Measurements from ENCODE around the gene KCTD1. TPM values are rescaled to one million over a fixed set of nuclear protein-coding genes. Genes with fewer than 3 reads are reported as not detected.

Gene KCTD1
- polyA plus RNA-seq, 4 donors: 1.8 to 5.8 (median 3.2) TPM

DNA sequence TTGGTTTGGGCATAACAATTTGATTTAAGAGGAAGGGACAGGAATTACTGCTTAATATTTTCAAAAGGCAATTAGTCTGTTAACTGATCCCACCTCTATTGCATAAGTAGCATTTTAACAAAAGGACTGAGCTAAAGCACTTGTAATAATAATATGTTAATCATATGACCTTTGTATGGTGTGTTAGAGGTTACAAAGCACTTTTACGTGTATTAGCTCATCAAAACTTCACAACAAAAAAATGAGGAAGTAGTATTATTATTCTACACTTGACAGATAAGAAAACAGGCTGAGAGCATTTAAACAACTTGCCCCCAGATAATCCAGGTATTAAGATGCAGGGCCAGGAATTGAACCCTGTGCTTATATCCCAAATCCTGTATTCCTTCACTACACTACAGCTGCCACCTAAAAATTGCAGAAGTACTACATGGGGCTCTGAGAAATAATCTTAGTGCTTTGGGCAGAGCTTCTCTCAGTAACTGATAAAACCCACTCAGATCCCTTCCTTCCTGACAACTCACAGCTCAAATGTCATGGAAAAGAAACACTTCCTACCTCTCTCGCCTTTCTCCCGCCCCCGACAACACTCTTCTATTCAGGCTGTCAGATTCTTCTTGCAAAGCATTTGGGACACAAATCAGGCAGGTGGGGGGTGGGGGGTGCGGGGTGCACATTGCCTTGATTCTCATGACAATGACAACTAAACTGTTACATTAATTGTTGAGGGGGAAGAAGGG, 20.7 kb upstream of the KCTD1 start:
- H3K27ac ChIP-seq (ENCODE audit: low read depth in 1 of 3, low read length in 2 of 3): no peak overlapping the region
- H3K36me3 ChIP-seq (ENCODE audit: control insufficient read depth in 3 of 3, insufficient read depth in 2 of 3, low read depth in 1 of 3, low read length in 3 of 3): no peaks in the 10 kb centered on the region
- H3K4me1 ChIP-seq (ENCODE audit: control insufficient read depth in 3 of 3, insufficient read depth in 2 of 3, low read depth in 1 of 3, low read length in 2 of 3): peaks cover 0 to 4% (median 0%) of the 10 kb centered on the region in 3 donors
- DNase-seq: peak in 1 of 2 donors; percentile 49
- peaks cover 0 to 3% (median 2%) of the 10 kb centered on the region in 3 donors for H3K27me3 ChIP-seq (ENCODE audit: control insufficient read depth in 3 of 3, insufficient read depth in 3 of 3, low read length in 3 of 3)
- 42 to 50% (median 50%) methylated on average over 5 of the region's 5 CpGs for WGBS, 3 donors
- no peak for FAIRE-seq
- H3K4me3 ChIP-seq (ENCODE audit: low read depth in 1 of 3, low read length in 3 of 3): no peak overlapping the region
- no peaks in the 10 kb centered on the region for H3K9me3 ChIP-seq (ENCODE audit: control insufficient read depth in 2 of 2, insufficient read depth in 1 of 2, low read depth in 1 of 2, low read length in 1 of 2)

DNA sequence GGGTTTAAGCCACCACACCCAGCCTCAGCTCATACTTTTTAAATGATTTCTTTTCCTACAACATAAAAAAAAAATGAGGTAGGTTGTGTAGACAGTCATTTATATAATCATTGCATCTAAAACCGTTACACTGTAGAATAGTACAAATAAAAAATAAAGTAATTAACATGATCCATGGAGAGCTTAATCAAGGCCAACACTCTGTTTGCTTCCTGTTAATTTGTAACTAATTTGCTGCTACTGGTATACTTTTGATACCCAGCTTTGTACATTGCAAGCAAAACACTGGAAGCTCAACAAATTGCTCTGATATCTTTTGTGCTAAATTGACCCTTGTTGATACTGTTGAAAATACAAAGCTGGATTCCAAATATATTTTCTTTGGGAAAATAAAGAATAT, 20.2 kb upstream of the KCTD1 start:
- Histone ChIP-seq H3K4me1 (ENCODE audit: control insufficient read depth in 3 of 3, insufficient read depth in 2 of 3, low read depth in 1 of 3, low read length in 2 of 3) (peaks cover 0 to 4% (median 0%) of the 10 kb centered on the region in 3 donors), H3K4me3 (ENCODE audit: low read depth in 1 of 3, low read length in 3 of 3) (no peak overlapping the region), H3K9me3 (ENCODE audit: control insufficient read depth in 2 of 2, insufficient read depth in 1 of 2, low read depth in 1 of 2, low read length in 1 of 2) (no peaks in the 10 kb centered on the region), H3K27ac (ENCODE audit: low read depth in 1 of 3, low read length in 2 of 3) (no peak overlapping the region), H3K36me3 (ENCODE audit: control insufficient read depth in 3 of 3, insufficient read depth in 2 of 3, low read depth in 1 of 3, low read length in 3 of 3) (no peaks in the 10 kb centered on the region), H3K27me3 (ENCODE audit: control insufficient read depth in 3 of 3, insufficient read depth in 3 of 3, low read length in 3 of 3) (peaks cover 0 to 4% (median 4%) of the 10 kb centered on the region in 3 donors)
- WGBS, 3 donors: 17 to 40% (median 23%) methylated on average over 1 of the region's 1 CpG
- FAIRE-seq: peak; percentile 5
- peak in 1 of 2 donors; percentile 58 for DNase-seq

DNA sequence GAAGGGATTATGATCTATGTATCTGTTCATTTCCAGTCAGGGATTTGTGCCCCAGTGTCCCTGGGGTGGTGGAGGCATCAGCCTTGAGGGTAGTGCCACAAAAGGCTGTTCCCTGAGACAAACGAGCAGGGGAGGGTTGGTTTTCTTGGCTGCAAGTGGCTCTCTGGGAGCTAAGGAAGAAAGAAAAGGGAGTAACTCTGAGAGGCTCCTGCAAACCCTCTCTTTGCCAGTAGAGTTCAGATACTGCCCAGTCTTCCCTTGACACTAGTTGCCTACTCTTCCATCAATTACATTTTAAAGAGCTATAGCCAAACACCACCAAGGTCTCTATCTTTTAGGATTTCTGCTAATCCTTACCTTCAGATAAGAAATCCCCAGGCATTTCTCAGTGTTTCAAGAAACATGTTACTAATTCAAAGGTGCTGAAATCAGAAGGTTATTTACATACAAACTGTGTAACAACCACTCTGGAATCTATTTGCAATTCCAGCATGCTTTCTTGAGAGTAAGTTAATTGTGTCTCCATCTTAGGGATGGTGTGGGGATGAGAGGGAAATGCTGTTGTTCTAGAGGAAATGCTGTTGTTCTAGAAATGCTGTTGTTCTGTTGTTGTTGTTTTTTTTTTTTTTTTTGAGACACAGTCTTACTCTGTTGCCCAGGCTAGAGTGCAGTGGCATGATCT, 18.7 kb upstream of the KCTD1 start:
- peaks cover 0 to 4% (median 0%) of the 10 kb centered on the region in 3 donors for H3K4me1 ChIP-seq (ENCODE audit: control insufficient read depth in 3 of 3, insufficient read depth in 2 of 3, low read depth in 1 of 3, low read length in 2 of 3)
- DNase-seq (no peak), FAIRE-seq (no peak)
- H3K36me3 ChIP-seq (ENCODE audit: control insufficient read depth in 3 of 3, insufficient read depth in 2 of 3, low read depth in 1 of 3, low read length in 3 of 3): no peaks in the 10 kb centered on the region
- H3K9me3 ChIP-seq (ENCODE audit: control insufficient read depth in 2 of 2, insufficient read depth in 1 of 2, low read depth in 1 of 2, low read length in 1 of 2): peaks cover 0 to 3% of the 10 kb centered on the region in 2 donors
- H3K27me3 ChIP-seq (ENCODE audit: control insufficient read depth in 3 of 3, insufficient read depth in 3 of 3, low read length in 3 of 3): peaks cover 0 to 3% (median 2%) of the 10 kb centered on the region in 3 donors
- no peak overlapping the region for H3K4me3 ChIP-seq (ENCODE audit: low read depth in 1 of 3, low read length in 3 of 3)
- H3K27ac ChIP-seq (ENCODE audit: low read depth in 1 of 3, low read length in 2 of 3): no peak overlapping the region
- WGBS, 3 donors: 32 to 53% (median 47%) methylated on average over 1 of the region's 1 CpG

DNA sequence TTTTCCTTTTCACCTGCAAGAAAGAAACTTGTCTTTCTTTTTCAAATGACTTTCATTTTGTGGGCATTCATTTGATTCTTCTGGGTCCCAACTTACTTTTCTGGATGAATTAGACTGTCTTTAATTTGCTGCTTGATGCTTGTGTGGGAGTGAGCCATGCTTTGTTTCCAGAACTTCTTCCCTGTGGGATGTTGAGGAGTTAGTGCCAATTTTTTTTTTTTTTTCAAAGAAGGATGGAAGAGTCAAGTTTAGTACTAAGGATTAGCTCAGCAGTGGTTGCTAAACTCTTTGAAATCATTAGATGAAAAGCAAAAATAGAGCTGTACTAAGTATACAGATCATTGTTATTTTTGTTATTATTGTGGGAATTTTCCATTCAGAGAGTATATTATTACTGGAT, 17.2 kb upstream of the KCTD1 start:
- FAIRE-seq (no peak), DNase-seq (no peak)
- Histone ChIP-seq H3K4me3 (ENCODE audit: low read depth in 1 of 3, low read length in 3 of 3) (no peak overlapping the region), H3K27ac (ENCODE audit: low read depth in 1 of 3, low read length in 2 of 3) (no peak overlapping the region), H3K27me3 (ENCODE audit: control insufficient read depth in 3 of 3, insufficient read depth in 3 of 3, low read length in 3 of 3) (peaks cover 0 to 3% (median 2%) of the 10 kb centered on the region in 3 donors), H3K9me3 (ENCODE audit: control insufficient read depth in 2 of 2, insufficient read depth in 1 of 2, low read depth in 1 of 2, low read length in 1 of 2) (peaks cover 0 to 3% of the 10 kb centered on the region in 2 donors), H3K36me3 (ENCODE audit: control insufficient read depth in 3 of 3, insufficient read depth in 2 of 3, low read depth in 1 of 3, low read length in 3 of 3) (no peaks in the 10 kb centered on the region), H3K4me1 (ENCODE audit: control insufficient read depth in 3 of 3, insufficient read depth in 2 of 3, low read depth in 1 of 3, low read length in 2 of 3) (peaks cover 0 to 4% (median 0%) of the 10 kb centered on the region in 3 donors)

DNA sequence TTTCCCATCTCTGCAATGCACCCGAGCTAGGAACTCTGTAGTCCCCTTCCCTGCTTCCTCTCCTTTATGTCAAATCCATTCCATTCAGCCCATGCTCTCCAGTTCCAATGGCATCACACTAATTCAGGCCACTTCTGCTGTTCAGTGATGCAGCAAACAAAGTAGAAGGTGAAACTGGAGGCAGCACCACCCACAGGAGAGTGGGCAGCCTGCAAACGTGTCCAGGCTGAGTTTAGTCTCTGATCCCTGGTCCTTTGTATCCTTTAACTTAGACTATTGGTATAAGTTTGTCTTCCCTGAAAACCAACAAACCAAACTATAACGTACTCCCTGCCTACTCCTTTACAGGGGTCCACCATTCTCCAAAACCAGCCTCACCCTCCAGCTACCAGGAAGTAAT, 14.7 kb upstream of the KCTD1 start:
- H3K27ac ChIP-seq (ENCODE audit: low read depth in 1 of 3, low read length in 2 of 3): no peak overlapping the region
- no peaks in the 10 kb centered on the region for H3K4me1 ChIP-seq (ENCODE audit: control insufficient read depth in 3 of 3, insufficient read depth in 2 of 3, low read depth in 1 of 3, low read length in 2 of 3)
- peaks cover 0 to 3% (median 2%) of the 10 kb centered on the region in 3 donors for H3K27me3 ChIP-seq (ENCODE audit: control insufficient read depth in 3 of 3, insufficient read depth in 3 of 3, low read length in 3 of 3)
- H3K9me3 ChIP-seq (ENCODE audit: control insufficient read depth in 2 of 2, insufficient read depth in 1 of 2, low read depth in 1 of 2, low read length in 1 of 2): peaks cover 0 to 3% of the 10 kb centered on the region in 2 donors
- no peaks in the 10 kb centered on the region for H3K36me3 ChIP-seq (ENCODE audit: control insufficient read depth in 3 of 3, insufficient read depth in 2 of 3, low read depth in 1 of 3, low read length in 3 of 3)
- no peak overlapping the region for H3K4me3 ChIP-seq (ENCODE audit: low read depth in 1 of 3, low read length in 3 of 3)
- WGBS, 3 donors: 75 to 81% (median 76%) methylated on average over 3 of the region's 3 CpGs
- DNase-seq: no peak
- no peak for FAIRE-seq

DNA sequence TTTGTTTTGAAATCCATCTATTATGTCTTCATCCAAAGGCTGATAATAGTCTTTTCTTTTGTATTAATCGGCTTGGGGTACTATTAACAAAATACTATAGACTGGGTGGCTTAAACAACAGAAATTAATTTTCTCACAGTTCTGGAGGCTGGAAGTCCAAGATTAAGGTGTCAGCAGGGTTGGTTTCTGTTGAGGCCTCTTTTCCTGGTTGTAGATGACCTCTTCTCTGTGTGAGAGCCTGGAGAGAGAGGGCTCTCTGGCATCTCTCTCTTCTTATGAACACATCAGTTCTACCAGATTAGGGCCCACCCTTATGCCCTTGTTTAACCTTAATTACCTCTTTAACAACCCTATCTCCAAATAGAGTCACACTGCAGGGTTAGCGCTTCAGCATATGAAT, 14.2 kb upstream of the KCTD1 start:
- DNase-seq: no peak
- Histone ChIP-seq H3K9me3 (ENCODE audit: control insufficient read depth in 2 of 2, insufficient read depth in 1 of 2, low read depth in 1 of 2, low read length in 1 of 2) (peaks cover 0 to 3% of the 10 kb centered on the region in 2 donors), H3K27me3 (ENCODE audit: control insufficient read depth in 3 of 3, insufficient read depth in 3 of 3, low read length in 3 of 3) (peaks cover 0 to 6% (median 2%) of the 10 kb centered on the region in 3 donors), H3K4me1 (ENCODE audit: control insufficient read depth in 3 of 3, insufficient read depth in 2 of 3, low read depth in 1 of 3, low read length in 2 of 3) (no peaks in the 10 kb centered on the region), H3K4me3 (ENCODE audit: low read depth in 1 of 3, low read length in 3 of 3) (no peak overlapping the region), H3K36me3 (ENCODE audit: control insufficient read depth in 3 of 3, insufficient read depth in 2 of 3, low read depth in 1 of 3, low read length in 3 of 3) (no peaks in the 10 kb centered on the region), H3K27ac (ENCODE audit: low read depth in 1 of 3, low read length in 2 of 3) (no peak overlapping the region)
- FAIRE-seq: no peak
- 97 to 98% (median 97%) methylated on average over 2 of the region's 2 CpGs for WGBS, 3 donors

DNA sequence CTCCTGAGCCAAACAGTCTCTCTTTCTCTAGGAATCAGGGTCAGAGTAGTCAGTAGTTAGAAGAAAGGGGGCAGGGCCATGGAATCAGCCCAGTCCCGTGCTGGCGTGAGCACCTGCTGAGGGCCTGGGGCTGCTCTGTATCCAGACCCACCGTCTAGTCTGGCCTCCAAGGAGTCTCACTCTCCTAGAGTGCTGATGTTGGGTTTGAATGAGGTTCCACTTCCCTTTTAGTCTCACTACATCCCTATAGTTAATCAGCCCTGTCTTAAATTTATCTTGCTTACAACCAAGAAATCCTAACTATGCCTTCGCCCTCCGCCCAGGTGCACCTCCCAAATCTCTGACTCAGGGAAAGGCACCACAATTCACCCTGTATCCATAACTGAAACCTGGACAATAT, 13.4 kb upstream of the KCTD1 start:
- no peak for FAIRE-seq
- peaks cover 0 to 6% (median 2%) of the 10 kb centered on the region in 3 donors for H3K27me3 ChIP-seq (ENCODE audit: control insufficient read depth in 3 of 3, insufficient read depth in 3 of 3, low read length in 3 of 3)
- no peaks in the 10 kb centered on the region for H3K36me3 ChIP-seq (ENCODE audit: control insufficient read depth in 3 of 3, insufficient read depth in 2 of 3, low read depth in 1 of 3, low read length in 3 of 3)
- 90 to 94% (median 93%) methylated on average over 5 of the region's 5 CpGs for WGBS, 3 donors
- H3K4me1 ChIP-seq (ENCODE audit: control insufficient read depth in 3 of 3, insufficient read depth in 2 of 3, low read depth in 1 of 3, low read length in 2 of 3): no peaks in the 10 kb centered on the region
- no peak overlapping the region for H3K4me3 ChIP-seq (ENCODE audit: low read depth in 1 of 3, low read length in 3 of 3)
- DNase-seq: no peak
- H3K27ac ChIP-seq (ENCODE audit: low read depth in 1 of 3, low read length in 2 of 3): no peak overlapping the region
- peaks cover 0 to 3% of the 10 kb centered on the region in 2 donors for H3K9me3 ChIP-seq (ENCODE audit: control insufficient read depth in 2 of 2, insufficient read depth in 1 of 2, low read depth in 1 of 2, low read length in 1 of 2)

DNA sequence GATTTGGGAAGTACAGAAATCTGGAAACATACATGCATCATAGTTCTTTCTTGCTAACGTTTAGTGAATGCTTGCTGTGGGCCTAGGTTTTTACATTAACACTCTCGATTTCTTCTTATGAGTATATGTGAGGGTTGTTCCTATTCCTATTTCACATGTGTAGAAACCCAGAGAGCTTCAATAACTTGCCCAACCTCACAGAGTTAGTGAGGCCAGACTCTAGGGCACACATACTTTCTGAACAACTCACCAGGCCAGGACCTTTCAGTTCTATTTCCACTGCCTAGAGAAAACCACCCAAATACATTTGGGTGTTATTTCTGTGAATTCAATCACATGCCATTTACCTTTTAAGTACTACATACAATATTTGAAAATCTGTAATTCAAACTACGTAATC, 8.2 kb upstream of the KCTD1 start:
- no peak overlapping the region for H3K4me3 ChIP-seq (ENCODE audit: low read depth in 1 of 3, low read length in 3 of 3)
- H3K9me3 ChIP-seq (ENCODE audit: control insufficient read depth in 2 of 2, insufficient read depth in 1 of 2, low read depth in 1 of 2, low read length in 1 of 2): no peaks in the 10 kb centered on the region
- H3K4me1 ChIP-seq (ENCODE audit: control insufficient read depth in 3 of 3, insufficient read depth in 2 of 3, low read depth in 1 of 3, low read length in 2 of 3): no peaks in the 10 kb centered on the region
- no peaks in the 10 kb centered on the region for H3K36me3 ChIP-seq (ENCODE audit: control insufficient read depth in 3 of 3, insufficient read depth in 2 of 3, low read depth in 1 of 3, low read length in 3 of 3)
- WGBS, 3 donors: 74 to 86% (median 76%) methylated on average over 3 of the region's 3 CpGs
- DNase-seq (no peak), FAIRE-seq (no peak)
- no peak overlapping the region for H3K27ac ChIP-seq (ENCODE audit: low read depth in 1 of 3, low read length in 2 of 3)
- peaks cover 0 to 27% (median 3%) of the 10 kb centered on the region in 3 donors for H3K27me3 ChIP-seq (ENCODE audit: control insufficient read depth in 3 of 3, insufficient read depth in 3 of 3, low read length in 3 of 3)
